ENCODE measurements around the gene SH3BP4. TPM values are rescaled to one million over a fixed set of nuclear protein-coding genes. Genes with fewer than 3 reads are reported as not detected.

SH3BP4 gene
- total RNA-seq, 1 donor from 2014 or later, result 20.0 TPM

GRCh38 chr2:235059161-235059560 lies 107.3 kb downstream of the SH3BP4 start:
- no peak for DNase-seq

GRCh38 chr2:235061656-235062055 lies 109.8 kb downstream of the SH3BP4 start:
- no peak for DNase-seq

DNA sequence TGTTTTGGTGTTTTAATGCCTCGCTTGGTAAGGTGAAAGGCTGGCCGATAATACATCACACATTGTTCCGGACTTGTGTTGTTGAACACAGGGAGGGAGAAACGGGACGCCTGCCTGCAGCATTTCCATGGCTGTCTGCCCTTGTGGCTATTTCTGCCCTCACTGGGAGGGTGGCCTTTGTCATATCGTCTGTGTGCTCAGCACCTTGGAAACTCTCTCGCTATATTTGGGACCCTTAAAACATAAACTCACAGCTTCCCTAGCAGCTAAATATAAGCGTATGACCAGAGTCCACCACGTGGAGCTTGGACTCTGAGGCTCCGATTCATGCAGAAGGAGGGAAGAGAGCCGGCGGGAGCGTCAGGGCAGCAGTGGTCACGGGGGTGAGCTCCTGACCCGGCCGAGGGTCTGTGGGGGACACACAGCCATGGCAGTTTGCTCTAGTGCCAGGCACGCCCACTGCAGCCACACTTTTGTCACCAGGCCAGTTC lies 111.7 kb downstream of the SH3BP4 start:
- DNase-seq, result peak; percentile 42

- DNase-seq, result no peak
Observed at GRCh38 chr2:235064976-235065375, 113.2 kb downstream of the SH3BP4 start.

- DNase-seq, result no peak
Observed at GRCh38 chr2:235066490-235066889, 114.7 kb downstream of the SH3BP4 start.

GRCh38 chr2:235066895-235067294 lies 115.1 kb downstream of the SH3BP4 start:
- DNase-seq, result no peak

DNA sequence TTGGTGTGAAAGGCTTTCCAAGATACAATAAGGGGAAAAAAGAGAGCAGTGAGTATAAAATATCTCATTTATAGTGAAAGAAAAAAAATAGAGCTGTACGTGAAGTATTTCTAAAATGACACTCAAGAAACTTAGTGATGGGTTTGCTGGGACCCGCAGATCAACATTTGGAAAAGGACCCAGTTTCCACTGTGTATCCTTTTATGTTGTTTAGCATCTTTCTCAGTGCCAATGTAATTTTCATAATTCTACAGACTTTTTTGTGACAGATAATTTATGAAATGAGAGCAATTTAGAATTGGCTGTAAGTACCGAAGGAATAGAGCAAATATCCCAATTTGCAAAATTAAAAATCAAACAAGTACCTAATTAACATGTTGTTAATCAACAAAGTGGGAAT lies 116.9 kb downstream of the SH3BP4 start:
- no peak for DNase-seq

DNA sequence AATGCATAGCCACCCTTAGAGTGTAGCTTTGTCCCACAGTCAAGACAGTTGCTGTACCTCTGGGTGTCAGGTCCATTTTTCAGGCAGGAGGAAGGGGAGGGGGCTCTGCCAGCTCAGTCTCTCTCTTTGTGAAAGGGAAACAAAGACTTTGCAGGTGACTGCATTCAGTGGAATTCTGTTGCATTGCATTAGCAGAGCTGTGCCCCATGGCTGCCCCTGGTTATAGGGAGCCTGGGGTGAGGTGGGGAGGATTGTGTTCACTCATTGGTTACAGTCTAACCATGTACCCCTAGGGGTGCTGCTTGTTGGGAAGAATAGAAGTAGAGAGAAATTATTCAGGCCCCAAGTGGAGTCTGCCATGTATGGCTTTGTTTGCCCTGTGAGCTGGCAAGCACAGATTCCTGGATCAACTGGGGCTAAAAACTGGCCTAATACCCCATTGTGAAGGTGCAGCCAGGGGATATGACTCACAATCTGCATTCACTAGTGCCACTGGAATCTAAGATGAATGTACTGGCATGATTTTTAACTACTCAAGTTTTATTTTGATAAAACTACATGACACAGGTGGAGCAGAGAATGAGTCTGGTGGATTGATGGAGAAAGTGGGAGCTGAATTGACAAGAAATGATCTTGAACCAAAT lies 118.4 kb downstream of the SH3BP4 start:
- no peak for DNase-seq

GRCh38 chr2:235073868-235074413 lies 122.1 kb downstream of the SH3BP4 start:
- DNase-seq, result no peak

DNA sequence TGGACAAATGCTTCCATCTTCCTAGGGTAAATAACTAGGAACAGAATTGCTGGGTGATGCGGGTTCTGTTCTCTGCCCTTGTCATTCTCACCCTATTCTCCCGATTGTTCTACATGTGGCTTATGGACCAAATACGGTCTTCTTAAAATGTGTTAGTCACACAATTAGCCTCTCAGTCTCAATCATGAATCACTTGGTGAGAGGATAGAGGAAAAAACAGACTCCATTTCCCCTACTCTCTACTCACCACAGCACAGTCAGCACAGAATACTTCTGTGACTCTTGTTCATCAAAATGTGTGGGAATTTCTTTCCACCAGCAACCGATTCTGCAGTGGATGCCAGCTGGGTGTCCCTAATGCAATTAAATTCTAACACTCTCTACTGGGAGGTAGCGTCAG lies 125.2 kb downstream of the SH3BP4 start:
- no peak for DNase-seq

DNA sequence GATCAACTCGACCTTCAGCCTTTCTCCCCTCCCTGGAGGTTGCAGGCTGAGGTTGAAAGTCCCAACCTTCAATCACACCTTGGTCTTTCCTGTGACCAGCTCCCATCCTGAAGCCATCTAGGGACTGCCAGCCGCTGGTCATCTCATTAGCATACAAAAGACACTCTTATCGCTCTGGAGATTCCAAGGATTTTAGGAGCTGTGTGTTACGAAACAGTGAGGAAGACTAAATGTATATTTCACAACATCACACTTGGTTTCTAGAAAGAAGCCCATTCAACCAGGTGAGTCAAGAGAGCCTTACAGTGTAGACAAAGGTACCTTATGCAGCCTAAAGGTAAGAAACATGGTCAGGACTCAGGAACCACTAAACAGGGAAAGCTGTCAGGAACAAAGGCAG lies 126.4 kb downstream of the SH3BP4 start:
- no peak for DNase-seq

- DNase-seq, result no peak
Observed at GRCh38 chr2:235078914-235079472, 127.2 kb downstream of the SH3BP4 start.

DNA sequence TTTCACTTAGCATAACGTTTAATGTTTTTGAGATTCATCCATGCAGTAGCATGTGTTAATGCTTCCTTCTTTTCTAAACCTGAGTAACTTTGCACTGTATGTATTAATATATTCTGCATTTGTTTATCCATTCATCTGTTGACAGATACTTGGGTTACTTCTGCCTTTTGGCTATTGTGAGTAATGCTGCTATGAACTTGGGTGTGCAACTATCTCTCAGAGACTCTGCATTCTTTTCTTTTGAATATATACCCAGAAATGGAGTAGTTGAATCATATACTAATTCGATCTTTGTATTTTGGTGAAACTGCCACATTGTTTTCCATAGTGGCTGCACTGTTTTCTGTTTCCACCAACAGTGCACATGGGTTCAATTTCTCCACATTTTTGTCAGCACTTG lies 128.3 kb downstream of the SH3BP4 start:
- no peak for DNase-seq

GRCh38 chr2:235082578-235083338 lies 130.9 kb downstream of the SH3BP4 start:
- no peak for DNase-seq

GRCh38 chr2:235083822-235084221 lies 132.0 kb downstream of the SH3BP4 start:
- no peak for DNase-seq

GRCh38 chr2:235084424-235084823 lies 132.6 kb downstream of the SH3BP4 start:
- DNase-seq, result no peak

DNA sequence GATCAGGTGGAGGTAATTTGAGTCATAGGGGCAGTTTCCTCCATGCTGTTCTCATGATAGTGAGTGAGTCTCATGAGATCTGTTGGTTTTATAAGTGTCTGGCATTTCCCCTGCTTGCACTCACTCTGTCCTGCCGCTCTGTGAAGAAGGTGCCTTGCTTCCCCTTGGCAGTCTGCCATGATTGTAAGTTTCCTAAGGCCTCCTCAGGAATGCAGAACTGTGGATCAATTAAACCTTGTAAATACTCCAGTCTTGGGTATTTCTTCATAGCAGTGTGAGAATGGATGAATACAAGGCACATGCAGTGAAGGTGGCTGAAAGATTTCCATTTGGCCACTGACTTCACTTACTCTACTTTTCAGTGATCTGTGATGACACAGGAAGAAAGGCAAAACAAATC lies 133.7 kb downstream of the SH3BP4 start:
- DNase-seq, result no peak

DNA sequence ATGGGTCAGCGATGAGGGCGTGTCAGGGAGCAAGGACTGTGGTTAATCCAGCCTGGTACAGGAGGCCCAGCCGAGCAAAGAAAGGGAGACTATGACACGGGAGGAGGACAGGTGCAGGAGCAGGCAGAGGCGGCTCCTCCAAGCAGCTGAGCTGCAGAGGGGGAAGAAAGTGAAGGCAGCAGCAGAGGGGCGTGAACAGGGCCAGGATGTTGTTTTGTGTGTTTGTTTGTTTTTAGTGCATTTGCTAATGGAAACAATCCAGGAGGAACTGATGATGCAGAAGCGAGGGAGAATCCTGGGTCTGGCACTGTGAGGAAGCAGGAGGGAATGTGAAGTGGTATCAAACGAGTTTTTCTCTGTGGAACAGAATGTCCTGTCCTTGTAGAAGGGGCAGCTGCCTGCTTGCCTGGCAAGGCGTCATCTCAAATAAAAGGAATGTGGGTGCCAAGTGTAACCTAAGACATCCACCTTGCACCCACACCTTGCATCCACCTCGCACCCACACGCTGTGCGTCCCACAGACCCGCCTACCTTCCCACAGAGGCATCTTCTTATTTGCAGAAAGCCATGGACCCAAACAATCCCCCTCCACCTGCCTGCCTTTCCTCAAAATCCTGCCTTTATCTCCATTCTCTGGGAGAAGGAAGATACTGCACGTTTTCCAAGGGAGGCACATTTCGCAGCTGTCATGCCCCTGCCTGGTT lies 134.8 kb downstream of the SH3BP4 start:
- DNase-seq, result peak; percentile 25

DNA sequence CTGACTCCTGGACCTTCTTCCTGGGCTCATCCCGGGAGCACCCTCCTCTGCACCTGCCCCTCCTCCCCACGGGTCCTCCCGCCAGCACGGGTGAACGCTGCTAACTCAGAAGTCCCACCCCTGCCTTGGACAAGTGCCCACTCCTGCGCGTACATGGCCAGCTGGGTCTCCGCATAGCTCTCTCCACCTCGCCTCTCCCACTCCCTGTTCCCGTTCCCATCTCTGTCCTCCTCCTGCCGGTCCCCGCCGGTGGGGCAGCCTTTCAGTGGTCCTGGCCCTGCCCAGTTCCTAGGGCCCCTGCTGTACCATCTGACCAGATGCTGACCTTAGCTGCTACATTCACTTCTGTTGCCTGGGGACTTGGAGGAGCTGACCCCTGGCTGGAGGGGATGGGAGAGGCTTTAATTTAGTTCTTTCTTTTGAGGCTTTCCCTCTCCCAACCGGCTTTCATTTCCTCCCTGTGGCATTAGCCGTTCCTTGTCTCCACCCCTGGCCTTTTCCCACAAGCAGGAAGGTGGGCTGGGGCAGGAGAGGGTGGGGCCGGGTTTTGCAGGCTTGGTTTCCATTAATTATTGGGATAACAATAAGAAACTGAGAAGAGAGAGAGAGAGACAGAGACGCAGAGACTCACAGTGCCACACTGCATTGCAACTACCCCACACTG lies 136.1 kb downstream of the SH3BP4 start:
- peak; percentile 88 for DNase-seq

- DNase-seq, result peak; percentile 55
Observed at GRCh38 chr2:235088496-235088921, 136.7 kb downstream of the SH3BP4 start.

GRCh38 chr2:235091421-235091820 lies 139.6 kb downstream of the SH3BP4 start:
- no peak for DNase-seq

GRCh38 chr2:235091983-235092382 lies 140.2 kb downstream of the SH3BP4 start:
- no peak for DNase-seq

Data from tongue (tissue), 2 donors.